Measurements from ENCODE around the gene SHPK. TPM values are rescaled to one million over a fixed set of nuclear protein-coding genes. Genes with fewer than 3 reads are reported as not detected.

SHPK gene
- total RNA-seq, 1 donor from 2014 or later, result 4.8 TPM

DNA sequence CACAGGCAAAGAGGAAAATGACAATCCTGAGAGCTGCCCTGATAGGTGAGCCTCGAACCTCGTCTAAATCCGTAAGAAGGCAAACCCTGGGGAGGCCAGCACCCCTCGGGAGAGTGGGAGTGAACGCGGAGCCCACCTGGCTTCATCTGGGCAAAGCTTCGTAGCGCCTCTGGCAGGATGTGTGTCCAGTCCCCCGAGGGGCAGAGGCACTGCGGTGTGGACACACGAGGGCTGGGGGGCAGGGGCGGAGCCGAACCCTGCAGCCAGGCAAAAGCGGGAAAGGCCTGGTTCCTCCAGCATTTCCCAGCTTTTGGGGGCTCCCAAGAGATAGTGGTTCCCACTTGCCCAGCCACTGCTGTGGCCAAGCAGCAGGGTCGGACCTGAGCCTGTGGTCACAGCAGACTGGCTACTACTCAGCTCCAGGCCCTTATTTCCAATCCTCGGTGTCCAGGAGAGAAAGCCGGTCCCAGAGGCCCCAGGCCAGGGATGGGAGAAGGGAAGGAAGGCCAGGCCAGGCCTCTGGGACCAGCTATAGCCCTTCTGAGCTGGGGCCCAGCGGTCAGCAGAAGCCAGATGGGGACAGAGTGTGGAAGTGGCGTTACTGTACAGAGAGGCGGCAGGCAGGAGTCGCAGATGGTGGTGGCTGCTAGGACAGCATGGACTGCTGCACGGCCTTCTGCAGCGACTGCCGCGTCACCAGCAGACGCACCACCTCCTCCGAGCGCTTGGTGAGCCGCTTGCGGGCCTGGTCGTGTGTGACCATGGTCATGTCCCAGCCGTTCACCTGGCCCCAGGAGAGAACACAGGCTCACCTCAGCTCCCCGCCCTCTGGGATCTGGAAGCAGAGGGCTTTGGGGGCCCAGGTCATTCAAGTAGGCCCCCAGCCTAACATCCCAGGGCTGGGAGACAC is 27.3 kb upstream of the SHPK start:
- DNase-seq (ENCODE audit: low spot score), result no peak

GRCh38 chr17:3660311-3660891 is 24.4 kb upstream of the SHPK start:
- no peak for DNase-seq (ENCODE audit: low spot score)
- intact Hi-C loops (cut with DNase I), result loop anchor here (10.0 kb wide), 1 partner anchor 126 kb away; no protein-coding TSS in a partner anchor

More for the DNA sequence above, 27.3 kb upstream of the SHPK start:
- intact Hi-C loops (cut with DNase I), result loop anchor here (10.0 kb wide), 1 partner anchor 129 kb away; no protein-coding TSS in a partner anchor

- intact Hi-C loops (cut with DNase I), result loop anchor here (10.0 kb wide), 1 partner anchor 125 kb away; no protein-coding TSS in a partner anchor
- DNase-seq (ENCODE audit: low spot score), result peak; percentile 86
These were observed 23.6 kb upstream of the SHPK start for GRCh38 chr17:3659541-3660111.

DNA sequence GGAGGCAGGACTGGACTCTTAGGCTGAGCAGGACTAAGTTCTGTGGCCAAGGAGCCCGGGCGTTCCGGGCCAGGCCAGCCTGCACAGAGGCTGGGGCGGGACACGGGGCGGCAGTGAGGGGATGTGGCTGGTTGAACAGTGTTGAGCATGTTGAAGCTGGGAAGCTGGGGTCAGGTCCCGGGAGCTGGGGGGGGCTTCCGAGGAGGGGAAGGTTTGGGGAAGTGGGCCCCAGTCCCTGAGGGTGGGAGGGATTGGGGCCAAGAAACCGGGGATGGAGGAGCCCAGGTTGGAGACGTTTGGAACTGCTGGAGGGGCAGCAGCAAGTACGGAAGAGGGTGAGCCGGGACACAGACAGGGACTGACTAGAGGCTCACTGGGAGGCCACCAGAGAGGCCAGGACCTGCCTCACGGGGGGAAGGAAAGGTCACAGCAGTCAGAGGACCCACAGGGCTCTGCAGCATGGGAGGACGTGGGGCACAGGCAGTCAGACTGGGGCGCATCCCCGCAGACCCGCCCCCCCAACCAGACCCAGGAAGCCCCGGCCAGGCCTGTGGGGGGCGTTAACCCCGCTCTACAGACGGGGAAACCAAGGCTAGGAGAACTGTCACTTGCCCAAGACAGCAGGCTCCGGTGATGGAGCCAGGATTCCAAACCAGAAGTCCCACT is 22.9 kb upstream of the SHPK start:
- intact Hi-C loops (cut with DNase I), result no loop called here
- no peak for DNase-seq (ENCODE audit: low spot score)

DNA sequence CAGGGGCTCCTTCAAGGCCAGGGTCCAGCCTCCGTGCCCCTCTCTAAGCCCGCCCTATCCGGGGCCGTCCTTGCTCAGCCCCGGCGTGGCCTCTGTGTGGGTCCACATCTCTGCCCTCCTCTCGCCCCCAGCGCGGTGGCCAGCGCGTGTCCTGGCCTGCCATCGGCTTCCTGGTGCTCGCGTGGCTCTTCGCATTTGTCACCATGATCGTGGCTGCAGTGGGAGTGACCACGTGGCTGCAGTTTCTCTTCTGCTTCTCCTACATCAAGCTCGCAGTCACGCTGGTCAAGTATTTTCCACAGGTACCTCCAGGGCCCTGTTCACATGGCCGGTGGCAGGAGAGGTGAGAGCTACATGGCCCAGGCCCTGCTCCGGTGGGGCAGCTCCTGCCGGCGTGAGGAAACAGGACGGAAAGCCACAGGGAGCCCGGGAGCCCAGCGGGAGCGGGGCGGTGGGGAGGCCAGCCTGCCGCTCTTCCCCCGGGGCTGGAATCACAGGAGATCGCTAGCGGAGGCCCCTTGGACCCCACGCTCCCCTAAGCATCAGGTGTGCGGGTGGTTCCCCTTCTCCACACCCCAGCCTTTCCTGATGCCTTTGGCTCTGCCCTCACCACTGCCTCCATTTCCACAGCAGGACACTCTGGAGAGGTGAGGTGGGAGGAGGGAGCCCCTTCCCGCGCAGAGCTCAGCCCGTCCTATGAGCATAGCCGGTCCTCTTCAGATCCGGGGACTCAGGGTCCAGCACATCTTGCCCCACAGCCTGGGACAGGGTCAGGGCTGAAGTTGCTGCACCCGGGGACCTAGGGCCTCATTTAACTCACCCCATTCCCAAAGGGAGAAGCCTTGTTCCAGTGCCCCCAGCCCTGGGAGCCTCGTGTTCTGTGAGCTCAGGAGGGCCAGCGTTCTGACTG is 22.1 kb upstream of the SHPK start:
- intact Hi-C loops (cut with DNase I), result no loop called here
- no peak for DNase-seq (ENCODE audit: low spot score)

DNA sequence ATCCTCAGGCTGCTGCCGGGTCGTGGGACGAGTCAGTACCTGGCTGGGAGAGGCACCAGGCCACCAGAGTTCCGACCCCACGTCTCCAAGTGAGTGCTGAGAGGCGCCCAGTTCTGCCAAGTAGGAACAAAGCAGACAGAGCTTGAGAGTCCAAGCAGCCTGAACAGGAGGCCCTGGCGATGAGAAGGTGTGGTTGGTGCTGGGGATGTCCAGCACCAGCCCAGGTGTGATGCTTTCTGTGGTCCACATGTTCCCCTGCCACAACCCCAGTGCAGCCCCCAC is 21.5 kb upstream of the SHPK start:
- intact Hi-C loops (cut with DNase I), result no loop called here
- no peak for DNase-seq (ENCODE audit: low spot score)

DNA sequence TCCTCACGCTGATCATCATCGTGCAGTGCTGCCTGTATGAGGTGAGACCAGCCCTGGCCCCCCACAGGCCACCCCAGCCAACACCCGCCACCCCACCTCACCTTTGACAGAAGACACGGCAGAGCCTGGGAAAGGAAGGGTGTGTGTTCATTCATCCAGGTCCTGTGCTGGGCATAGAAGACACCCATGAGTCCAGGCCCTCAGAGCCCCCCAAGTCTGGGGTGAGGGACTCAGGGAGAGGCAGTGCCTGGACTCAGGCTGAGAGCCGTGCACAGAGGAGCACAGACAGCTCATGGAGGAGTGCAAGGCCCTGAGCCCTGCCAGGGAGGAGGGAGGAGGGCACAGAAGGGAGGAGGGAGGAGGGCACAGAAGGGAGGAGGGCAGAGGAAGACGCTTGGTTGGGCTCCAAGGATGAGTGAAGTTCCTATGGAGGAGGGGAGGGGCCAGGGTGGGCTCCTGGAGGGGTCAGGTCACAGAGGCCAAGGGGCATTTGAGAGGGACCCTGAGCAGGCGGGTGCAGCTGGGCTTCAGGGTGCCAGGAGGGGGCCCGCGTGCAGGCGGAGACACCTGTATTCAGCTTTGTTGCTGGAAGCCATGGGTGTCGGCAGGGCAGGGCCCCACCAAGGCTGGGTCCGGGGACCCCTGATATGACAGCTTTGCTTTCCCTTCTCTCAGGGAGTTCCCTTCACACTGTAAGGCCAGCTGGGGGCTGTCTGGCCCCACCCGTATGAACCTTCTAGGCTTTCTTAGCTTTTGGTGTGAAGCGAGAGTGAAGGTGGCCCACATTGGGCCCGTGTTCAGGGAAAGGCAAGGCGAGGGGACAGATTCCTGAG is 20.9 kb upstream of the SHPK start:
- DNase-seq (ENCODE audit: low spot score), result no peak
- intact Hi-C loops (cut with DNase I), result no loop called here

DNA sequence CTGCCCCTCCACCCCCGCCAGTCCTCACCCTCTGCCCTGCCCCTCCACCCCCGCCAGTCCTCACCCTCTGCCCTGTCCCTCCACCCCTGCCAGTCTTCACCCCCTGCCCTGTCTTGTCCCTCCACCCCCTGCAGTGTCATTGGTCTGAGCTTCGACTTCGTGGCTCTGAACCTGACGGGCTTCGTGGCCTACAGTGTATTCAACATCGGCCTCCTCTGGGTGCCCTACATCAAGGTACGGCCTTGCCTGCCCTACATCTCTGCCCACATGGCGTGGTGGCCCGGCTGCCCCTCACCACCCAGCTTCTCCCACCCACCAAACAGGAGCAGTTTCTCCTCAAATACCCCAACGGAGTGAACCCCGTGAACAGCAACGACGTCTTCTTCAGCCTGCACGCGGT is 20.3 kb upstream of the SHPK start:
- DNase-seq (ENCODE audit: low spot score), result no peak
- intact Hi-C loops (cut with DNase I), result no loop called here

DNA sequence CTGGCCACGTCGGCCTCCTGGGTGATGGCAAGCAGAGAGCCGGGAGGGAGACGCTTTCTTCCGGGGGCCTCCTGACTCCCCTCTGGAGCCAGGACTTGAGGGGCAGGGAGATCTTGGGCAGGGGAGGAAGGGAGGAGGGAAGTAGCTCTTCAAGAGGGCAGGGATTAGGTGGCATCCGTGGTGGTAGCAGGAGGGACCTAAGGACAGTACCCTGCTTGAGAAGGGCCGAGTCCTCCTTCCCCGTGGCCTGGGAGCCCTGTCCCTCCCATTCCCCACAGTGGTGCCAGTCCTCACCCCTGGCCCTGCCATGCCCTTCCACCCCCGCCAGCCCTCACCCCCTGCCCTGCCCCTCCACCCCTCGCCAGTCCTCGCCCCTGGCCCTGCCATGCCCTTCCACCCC is 19.7 kb upstream of the SHPK start:
- no peak for DNase-seq (ENCODE audit: low spot score)
- intact Hi-C loops (cut with DNase I), result no loop called here

GRCh38 chr17:3647769-3648555 is 11.9 kb upstream of the SHPK start:
- DNase-seq (ENCODE audit: low spot score), result no peak
- intact Hi-C loops (cut with DNase I), result loop anchor here (5.0 kb wide), 1 partner anchor 601 kb away; no protein-coding TSS in a partner anchor

DNA sequence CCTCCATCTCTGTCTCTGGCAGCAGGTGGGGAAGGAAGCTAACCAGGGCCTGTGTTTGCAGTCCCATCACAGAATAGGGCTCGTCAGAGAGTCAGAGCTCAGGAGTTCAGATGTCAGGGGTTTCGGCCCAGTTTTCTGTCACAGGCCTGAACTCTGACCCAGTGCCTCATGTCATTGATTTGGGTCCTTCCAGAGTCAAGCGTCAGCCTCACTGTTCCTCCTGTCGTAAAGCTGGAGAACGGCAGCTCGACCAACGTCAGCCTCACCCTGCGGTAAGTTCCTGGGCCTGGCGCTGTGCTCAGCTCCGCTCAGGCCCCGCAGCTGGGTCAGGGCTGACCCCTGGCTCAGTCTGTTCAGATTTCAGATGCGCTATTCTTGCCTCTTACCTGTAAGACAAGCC is 11.2 kb upstream of the SHPK start:
- DNase-seq (ENCODE audit: low spot score), result no peak
- intact Hi-C loops (cut with DNase I), result loop anchor here (5.0 kb wide), 1 partner anchor 600 kb away; no protein-coding TSS in a partner anchor

GRCh38 chr17:3645310-3645709 is 9.3 kb upstream of the SHPK start:
- no peak for DNase-seq (ENCODE audit: low spot score)
- intact Hi-C loops (cut with DNase I), result loop anchor here (5.0 kb wide), 1 partner anchor 598 kb away; no protein-coding TSS in a partner anchor

DNA sequence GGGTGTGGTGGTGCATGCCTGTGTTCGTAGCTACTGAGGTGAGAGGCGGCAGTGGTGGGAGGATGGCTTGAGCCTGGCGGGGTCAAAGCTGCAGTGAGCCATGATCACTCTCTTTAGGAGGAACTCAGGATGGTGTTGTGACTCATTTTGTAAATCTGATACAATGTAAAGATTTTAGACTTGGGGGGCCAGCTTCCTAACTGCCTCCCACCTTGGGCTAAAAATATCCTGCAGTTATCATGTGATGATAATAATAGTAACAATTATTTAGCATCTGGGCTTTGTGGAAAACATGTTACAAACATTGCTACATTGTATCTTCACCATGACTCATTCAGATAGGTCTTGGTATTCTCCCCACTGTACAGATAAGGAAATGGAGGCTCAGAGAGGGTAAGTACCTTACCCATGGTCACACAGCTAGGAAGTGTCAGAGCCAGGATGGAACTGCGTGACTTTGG is 7.9 kb upstream of the SHPK start:
- DNase-seq (ENCODE audit: low spot score), result no peak
- intact Hi-C loops (cut with DNase I), result no loop called here

DNA sequence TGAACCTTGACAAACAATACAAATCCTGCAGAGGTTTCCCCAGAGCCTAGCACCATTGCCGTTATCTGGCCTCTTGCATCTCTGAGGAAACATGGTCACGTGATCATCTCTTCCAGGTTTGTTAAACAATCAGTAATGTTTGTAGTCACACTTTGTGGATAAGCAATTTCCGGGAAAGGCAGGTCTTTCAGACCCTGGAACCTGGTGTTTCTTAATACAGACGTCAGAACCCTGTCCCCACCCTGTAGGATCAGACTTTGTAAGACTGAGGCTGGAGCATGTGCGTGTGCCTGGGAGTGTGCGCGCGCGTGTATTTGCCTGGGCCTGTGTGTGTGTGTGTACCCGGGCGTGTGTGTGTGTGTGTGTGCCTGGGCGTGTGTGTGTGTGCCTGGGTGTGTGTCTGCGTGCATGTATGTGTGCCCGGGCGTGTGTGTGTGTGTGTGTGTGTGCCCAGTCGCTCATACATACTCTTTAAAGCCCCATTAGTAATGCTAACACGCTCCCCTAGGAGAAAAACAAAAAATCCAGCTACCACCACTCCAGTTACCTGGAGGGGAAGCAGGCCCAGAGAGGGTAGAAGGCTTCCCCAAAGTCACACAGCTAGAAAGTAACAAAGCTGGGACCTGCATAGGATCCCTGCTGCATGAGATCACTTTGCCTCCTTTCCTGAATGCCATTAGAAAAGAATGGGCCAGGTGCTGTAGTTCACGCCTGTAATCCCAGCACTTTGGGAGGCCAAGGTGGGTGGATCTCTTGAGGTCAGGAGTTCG is 5.9 kb upstream of the SHPK start:
- intact Hi-C loops (cut with DNase I), result no loop called here
- DNase-seq (ENCODE audit: low spot score), result no peak

GRCh38 chr17:3641014-3641413 is 5.0 kb upstream of the SHPK start:
- intact Hi-C loops (cut with DNase I), result no loop called here
- no peak for DNase-seq (ENCODE audit: low spot score)

DNA sequence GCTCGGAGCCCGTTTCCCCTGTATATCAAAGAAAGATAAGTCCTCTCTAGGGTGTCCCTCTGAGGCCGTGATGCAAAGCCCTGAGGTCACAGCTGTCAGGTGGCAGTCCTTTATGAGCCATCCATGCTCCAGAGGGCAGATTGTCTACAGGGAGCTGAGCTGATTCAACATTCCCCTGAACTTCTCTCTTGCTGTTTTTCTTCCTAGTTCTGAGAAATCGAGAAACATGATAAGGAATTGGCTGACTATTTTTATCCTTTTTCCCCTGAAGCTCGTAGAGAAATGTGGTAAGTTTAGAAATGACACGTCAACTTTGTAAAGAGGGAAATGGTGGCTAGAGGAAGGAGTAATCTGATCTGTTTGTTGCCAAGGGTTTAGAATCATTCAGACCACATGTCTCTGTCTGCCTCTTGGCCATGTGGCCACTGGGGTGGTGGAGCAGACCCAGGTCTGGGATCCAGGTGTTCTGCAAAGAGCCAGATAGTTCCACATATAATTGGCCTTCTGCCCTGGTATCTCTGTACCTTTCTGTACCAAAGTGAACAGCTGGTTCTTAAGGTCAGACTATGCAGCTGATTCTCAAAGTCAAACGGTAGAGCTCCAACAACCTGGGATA is 4.0 kb upstream of the SHPK start:
- intact Hi-C loops (cut with DNase I), result loop anchor here (10.0 kb wide), 1 partner anchor 105 kb away; no protein-coding TSS in a partner anchor
- no peak for DNase-seq (ENCODE audit: low spot score)
